PC-3 (cell line): ENCODE measurements around the gene LANCL1. TPM values are rescaled to one million over a fixed set of nuclear protein-coding genes. Genes with fewer than 3 reads are reported as not detected.

Experiments used
- ATAC-seq: fragments of 200-7000 bp; cut with Tn5 transposase; 2 replicates; pipeline ENCODE4 v1.9.1; 2020; ENCODE audit warnings: mild to moderate bottlenecking, moderate library complexity
- BruUV-seq: library from RNA; stranded (reverse); fragments of 400-500 nt; replicated peaks from 2 replicates; lab custom pipeline; 2021; lab: Mats Ljungman, UMichigan
- CTCF ChIA-PET: fragments of 300-600 bp; sonication (Branson Sonifier 250); formaldehyde crosslinking; loops from one replicate; lab custom pipeline; 2022; ENCODE audit warnings: antibody characterized with exemption; lab: Charles Lee
- POLR2A ChIA-PET: fragments of 300-600 bp; sonication (Branson Sonifier 250); formaldehyde crosslinking; loops from one replicate; lab custom pipeline; 2022; ENCODE audit warnings: antibody characterized with exemption; ENCODE audit not compliant: unreplicated experiment; lab: Charles Lee
- DNase-seq: peaks from one replicate; pipeline ENCODE4 v3.0.0-alpha.2; 2015
- H2AFZ ChIP-seq: fragments of 300-600 bp; sonication (generic); 2 replicates; pipeline ENCODE4 v1.6.0; 2016; ENCODE audit warnings: antibody characterized with exemption, low read length
- H3F3A ChIP-seq: fragments of 300-600 bp; sonication (generic); one replicate; pipeline ENCODE4 v1.6.0; 2017; ENCODE audit warnings: antibody characterized with exemption, low read length, control low read depth, mild to moderate bottlenecking; ENCODE audit not compliant: unreplicated experiment
- H3K27ac ChIP-seq: fragments of 300-600 bp; sonication (generic); 2 replicates; pipeline ENCODE4 v1.5.1; 2016; ENCODE audit warnings: mild to moderate bottlenecking, low read length
- H3K27me3 ChIP-seq: fragments of 300-600 bp; sonication (generic); 2 replicates; pipeline ENCODE4 v1.6.1; 2016; ENCODE audit warnings: low read length, mixed read lengths
- H3K36me3 ChIP-seq: fragments of 300-600 bp; sonication (generic); 2 replicates; pipeline ENCODE4 v1.6.1; 2016; ENCODE audit warnings: low read depth, mixed run types, low read length, mixed read lengths
- H3K4me1 ChIP-seq: fragments of 300-600 bp; sonication (generic); 2 replicates; pipeline ENCODE4 v1.5.1; 2016; ENCODE audit warnings: low read length; ENCODE audit not compliant: insufficient read depth
- H3K4me2 ChIP-seq: fragments of 300-600 bp; sonication (generic); 2 replicates; pipeline ENCODE4 v1.6.0; 2016; ENCODE audit warnings: low read length
- H3K4me3 ChIP-seq: fragments of 300-600 bp; sonication (generic); 2 replicates; pipeline ENCODE4 v1.5.1; 2016; ENCODE audit warnings: mild to moderate bottlenecking, low read length, mixed read lengths
- H3K79me2 ChIP-seq: fragments of 300-600 bp; sonication (generic); 2 replicates; pipeline ENCODE4 v1.6.1; 2017; ENCODE audit warnings: low read length, mixed read lengths
- H3K9ac ChIP-seq: fragments of 300-600 bp; sonication (generic); 2 replicates; pipeline ENCODE4 v1.6.0; 2016; ENCODE audit warnings: mild to moderate bottlenecking, low read length
- H3K9me2 ChIP-seq: fragments of 300-600 bp; sonication (generic); replicated peaks from 2 replicates; pipeline ENCODE4 v1.6.1; 2016; ENCODE audit warnings: mixed run types, low read length, mixed read lengths
- H3K9me3 ChIP-seq: fragments of 300-600 bp; sonication (generic); 2 replicates; pipeline ENCODE4 v1.6.1; 2016; ENCODE audit warnings: low read length, mixed read lengths
- H4K20me1 ChIP-seq: fragments of 300-600 bp; sonication (generic); 2 replicates; pipeline ENCODE4 v1.6.1; 2016; ENCODE audit warnings: low read length, mixed read lengths
- EZH2 ChIP-seq: fragments of 300-600 bp; sonication (generic); IDR thresholded peaks from one replicate; pipeline ENCODE4 v1.6.1; 2017; ENCODE audit warnings: antibody characterized with exemption, mild to moderate bottlenecking, low read length; ENCODE audit not compliant: unreplicated experiment
- EZH2phosphoT487 ChIP-seq: fragments of 300-600 bp; sonication (generic); IDR thresholded peaks from 2 replicates; pipeline ENCODE4 v1.6.1; 2018; ENCODE audit warnings: mild to moderate bottlenecking, antibody characterized with exemption, low read length, borderline replicate concordance
- intact Hi-C: fragments of 100-400 bp; cut with micrococcal nuclease; formaldehyde crosslinking; loops from 2 replicates; pipeline ENCODE4 v1.9.0; 2023
- total RNA-seq: library from RNA; depleted of rRNA; stranded (reverse); fragments of >200 nt; gene quantifications from 2 replicates; pipeline ENCODE4 v1.2.3, GENCODE V29; 2014
- TF ChIP-seq, protein P1 (sequence below): fragments of 300-600 bp; sonication (generic); conservative IDR thresholded peaks from 2 replicates; pipeline ENCODE4 v1.5.1; 2017; ENCODE audit warnings: antibody characterized with exemption, low read depth, mild to moderate bottlenecking, low read length

The LANCL1 gene
- total RNA-seq, 1 experiment from 2014 or later = 19.0 TPM

DNA sequence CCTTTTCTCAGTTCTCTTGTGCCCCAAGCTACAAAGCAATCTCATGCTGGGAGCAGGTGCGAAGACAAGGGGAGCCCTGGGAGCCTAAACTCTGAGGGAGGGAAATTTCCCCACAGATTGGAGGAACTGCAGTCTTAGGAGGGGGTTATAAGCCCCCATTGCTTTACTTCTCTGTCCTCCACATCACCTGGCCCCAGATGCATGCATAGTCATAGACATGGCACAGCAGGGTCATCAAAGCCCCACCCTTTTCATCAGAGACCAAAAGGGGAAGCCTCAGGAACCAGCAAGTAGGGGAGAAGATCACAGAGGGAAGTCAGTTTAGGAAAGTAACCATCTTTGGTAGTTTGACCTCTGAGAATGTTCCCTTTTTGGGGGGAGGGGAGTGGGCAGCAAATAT, 33.7 kb downstream of the LANCL1 start:
- no peak for ATAC-seq
- no peaks in the 10 kb centered on the region for H3K79me2 ChIP-seq
- no peaks in the 10 kb centered on the region for H3K4me1 ChIP-seq

DNA sequence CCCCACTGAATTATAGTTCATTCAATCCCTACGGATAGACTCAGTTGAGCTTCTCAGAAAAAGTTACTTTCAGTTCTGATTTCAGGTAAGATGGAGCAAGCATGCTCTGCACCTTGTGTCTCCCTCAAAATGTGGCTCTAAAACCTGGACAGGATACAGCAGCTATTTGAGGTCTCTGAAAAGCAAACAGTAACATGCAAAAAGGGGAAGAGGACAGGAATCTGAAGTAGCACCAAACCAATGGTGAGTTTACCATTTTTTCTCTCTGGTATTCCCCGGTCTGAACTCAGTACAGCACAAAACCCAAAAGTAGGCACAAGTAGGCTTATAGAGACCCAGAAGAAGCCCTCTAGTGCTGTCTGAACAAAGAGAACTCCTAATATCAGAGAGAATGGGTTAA, 34.1 kb downstream of the LANCL1 start:
- H4K20me1 ChIP-seq = no peaks in the 10 kb centered on the region
- ATAC-seq = no peak
- no peaks in the 10 kb centered on the region for H3K4me1 ChIP-seq
- H3K9me2 ChIP-seq = no peaks in the 10 kb centered on the region
- no peak for TF ChIP-seq EZH2
- TF ChIP-seq EZH2phosphoT487 = no peak
- TF ChIP-seq, protein P1, sequence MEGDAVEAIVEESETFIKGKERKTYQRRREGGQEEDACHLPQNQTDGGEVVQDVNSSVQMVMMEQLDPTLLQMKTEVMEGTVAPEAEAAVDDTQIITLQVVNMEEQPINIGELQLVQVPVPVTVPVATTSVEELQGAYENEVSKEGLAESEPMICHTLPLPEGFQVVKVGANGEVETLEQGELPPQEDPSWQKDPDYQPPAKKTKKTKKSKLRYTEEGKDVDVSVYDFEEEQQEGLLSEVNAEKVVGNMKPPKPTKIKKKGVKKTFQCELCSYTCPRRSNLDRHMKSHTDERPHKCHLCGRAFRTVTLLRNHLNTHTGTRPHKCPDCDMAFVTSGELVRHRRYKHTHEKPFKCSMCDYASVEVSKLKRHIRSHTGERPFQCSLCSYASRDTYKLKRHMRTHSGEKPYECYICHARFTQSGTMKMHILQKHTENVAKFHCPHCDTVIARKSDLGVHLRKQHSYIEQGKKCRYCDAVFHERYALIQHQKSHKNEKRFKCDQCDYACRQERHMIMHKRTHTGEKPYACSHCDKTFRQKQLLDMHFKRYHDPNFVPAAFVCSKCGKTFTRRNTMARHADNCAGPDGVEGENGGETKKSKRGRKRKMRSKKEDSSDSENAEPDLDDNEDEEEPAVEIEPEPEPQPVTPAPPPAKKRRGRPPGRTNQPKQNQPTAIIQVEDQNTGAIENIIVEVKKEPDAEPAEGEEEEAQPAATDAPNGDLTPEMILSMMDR = no peak
- H3K36me3 ChIP-seq = 0 out of 2 replicates have a peak, but pooled peaks cover 3% of the 10 kb centered on the region
- no peaks in the 10 kb centered on the region for H3K9me3 ChIP-seq
- no peaks in the 10 kb centered on the region for H3K27me3 ChIP-seq
- no peaks in the 10 kb centered on the region for H3K79me2 ChIP-seq
- H3K4me3 ChIP-seq = no peak overlapping the region
- no peak overlapping the region for H3K4me2 ChIP-seq
- ChIA-PET POLR2A (no interaction called here), CTCF (no interaction called here)
- intact Hi-C loops = no loop called here
- BruUV-seq = no TSS peak
- no peak overlapping the region for H3K9ac ChIP-seq
- H3F3A ChIP-seq = no peaks in the 10 kb centered on the region
- no peak for DNase-seq
- H3K27ac ChIP-seq = no peak overlapping the region
- no peak overlapping the region for H2AFZ ChIP-seq

More for the DNA sequence above, 33.7 kb downstream of the LANCL1 start:
- H3K4me3 ChIP-seq = no peak overlapping the region
- no peak overlapping the region for H3K9ac ChIP-seq
- TF ChIP-seq EZH2 (no peak), EZH2phosphoT487 (no peak)
- TF ChIP-seq, protein P1 = no peak
- BruUV-seq = no TSS peak
- 0 out of 2 replicates have a peak, but pooled peaks cover 3% of the 10 kb centered on the region for H3K36me3 ChIP-seq
- H4K20me1 ChIP-seq = no peaks in the 10 kb centered on the region
- CTCF ChIA-PET = no interaction called here
- intact Hi-C loops = no loop called here
- no peak overlapping the region for H3K4me2 ChIP-seq
- H3K27me3 ChIP-seq = no peaks in the 10 kb centered on the region
- no peak for DNase-seq
- no peaks in the 10 kb centered on the region for H3F3A ChIP-seq
- no peaks in the 10 kb centered on the region for H3K9me3 ChIP-seq
- no peak overlapping the region for H3K27ac ChIP-seq
- no peak overlapping the region for H2AFZ ChIP-seq
- H3K9me2 ChIP-seq = no peaks in the 10 kb centered on the region
- POLR2A ChIA-PET = no interaction called here

DNA sequence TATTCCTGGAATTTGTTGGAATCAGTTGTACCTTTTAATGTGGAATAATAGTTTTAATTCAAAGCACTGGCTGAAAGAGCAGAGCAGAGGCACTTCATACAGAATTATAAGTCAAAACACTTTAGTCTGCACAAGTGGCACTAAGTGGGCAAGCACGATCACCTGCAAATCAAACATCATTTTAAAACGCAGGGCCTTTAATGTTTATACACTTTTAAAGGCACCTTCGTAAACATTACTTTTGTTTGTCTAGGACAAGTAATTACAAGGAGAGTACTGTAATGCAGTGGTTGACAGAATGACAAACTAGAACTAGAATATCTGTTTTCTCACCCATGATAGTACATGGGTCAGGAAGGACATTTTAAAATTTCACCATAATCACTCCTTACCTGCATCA, 36.4 kb downstream of the LANCL1 start:
- TF ChIP-seq EZH2 (no peak), EZH2phosphoT487 (no peak)
- TF ChIP-seq, protein P1 = no peak
- H3K79me2 ChIP-seq = no peaks in the 10 kb centered on the region
- H3K27ac ChIP-seq = no peak overlapping the region
- no TSS peak for BruUV-seq
- no peak overlapping the region for H3K4me3 ChIP-seq
- ATAC-seq (peak; percentile 58), DNase-seq (no peak)
- no peak overlapping the region for H3K4me2 ChIP-seq
- no peaks in the 10 kb centered on the region for H4K20me1 ChIP-seq
- no peaks in the 10 kb centered on the region for H3F3A ChIP-seq
- CTCF ChIA-PET = no interaction called here
- H2AFZ ChIP-seq = no peak overlapping the region
- no peaks in the 10 kb centered on the region for H3K27me3 ChIP-seq
- H3K9me3 ChIP-seq = no peaks in the 10 kb centered on the region
- H3K9me2 ChIP-seq = no peaks in the 10 kb centered on the region
- intact Hi-C loops = no loop called here
- POLR2A ChIA-PET = no interaction called here
- H3K9ac ChIP-seq = no peak overlapping the region
- peaks cover 6% of the 10 kb centered on the region; the same call in 1 of the 2 replicates for H3K36me3 ChIP-seq
- H3K4me1 ChIP-seq = no peaks in the 10 kb centered on the region
